ENCODE data around the gene LAG3. TPM values are rescaled to one million over a fixed set of nuclear protein-coding genes. Genes with fewer than 3 reads are reported as not detected.

The LAG3 gene
- total RNA-seq, 4 donors from 2014 or later = 0.60 to 1.4 TPM; not detected in 2

DNA sequence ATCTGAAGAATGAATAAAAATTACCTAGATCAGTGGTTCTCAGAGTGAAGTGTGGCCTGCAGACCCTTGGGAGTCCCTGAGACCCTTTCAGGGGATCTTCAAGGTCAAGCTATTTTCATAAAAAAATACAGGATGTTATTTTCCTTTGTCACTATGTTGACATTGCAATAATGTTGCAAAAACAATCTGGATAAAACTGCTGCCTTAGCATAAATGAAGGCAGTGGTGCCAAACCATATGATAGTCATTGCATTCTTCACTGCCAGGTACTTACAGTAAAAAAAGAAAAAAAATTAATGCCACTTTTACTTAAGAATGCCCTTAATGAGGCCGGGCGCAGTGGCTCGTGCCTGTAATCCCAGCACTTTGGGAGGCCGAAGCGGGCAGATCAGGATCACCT, 15.0 kb downstream of the LAG3 start:
- TF ChIP-seq POLR2AphosphoS5 (IDR thresholded peaks at IDR 0.05) = no peak
- Histone ChIP-seq H3K9me3 (no peaks in the 10 kb centered on the region), H3K27ac (no peak overlapping the region), H3K36me3 (no peaks in the 10 kb centered on the region), H3K4me3 (no peak overlapping the region), H3K27me3 (no peaks in the 10 kb centered on the region), H3K4me1 (no peaks in the 10 kb centered on the region)
- DNase-seq (ENCODE audit: low spot score in 2 of 2) = no peak
- 92% methylated on average over 5 of the region's 5 CpGs for WGBS

DNA sequence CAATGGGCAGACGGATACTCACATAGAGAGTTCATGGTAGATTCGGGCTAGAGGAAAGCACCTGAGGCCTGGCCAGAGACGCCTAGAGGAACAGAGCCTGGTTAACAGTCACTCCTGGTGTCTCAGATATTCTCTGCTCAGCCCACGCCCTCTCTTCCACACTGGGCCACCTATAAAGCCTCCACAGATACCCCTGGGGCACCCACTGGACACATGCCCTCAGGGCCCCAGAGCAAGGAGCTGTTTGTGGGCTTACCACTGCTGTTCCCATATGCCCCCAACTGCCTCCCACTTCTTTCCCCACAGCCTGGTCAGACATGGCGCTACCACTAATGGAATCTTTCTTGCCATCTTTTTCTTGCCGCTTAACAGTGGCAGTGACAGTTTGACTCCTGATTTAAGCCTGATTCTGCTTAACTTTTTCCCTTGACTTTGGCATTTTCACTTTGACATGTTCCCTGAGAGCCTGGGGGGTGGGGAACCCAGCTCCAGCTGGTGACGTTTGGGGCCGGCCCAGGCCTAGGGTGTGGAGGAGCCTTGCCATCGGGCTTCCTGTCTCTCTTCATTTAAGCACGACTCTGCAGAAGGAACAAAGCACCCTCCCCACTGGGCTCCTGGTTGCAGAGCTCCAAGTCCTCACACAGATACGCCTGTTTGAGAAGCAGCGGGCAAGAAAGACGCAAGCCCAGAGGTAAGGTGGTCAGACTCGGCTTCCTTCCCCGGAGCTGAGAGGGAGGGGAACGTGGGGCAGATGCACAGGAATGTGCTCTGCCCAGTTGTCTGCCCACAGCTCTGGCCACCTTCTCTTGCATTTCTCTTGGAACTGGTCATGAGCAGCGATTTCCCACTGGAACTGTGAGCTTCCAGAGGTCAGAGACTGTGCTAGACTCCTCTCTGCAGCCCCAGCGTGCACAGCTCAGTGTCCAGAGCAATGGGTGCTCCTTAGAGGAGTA, 16.9 kb downstream of the LAG3 start, which contains the start of gene CD4:
CD4 (plus strand) TSS at position 557 of the 953 bp plus-strand sequence. CDS start 10,611 bp downstream, outside the sequence.
- no peaks in the 10 kb centered on the region for H3K4me1 ChIP-seq
- no peaks in the 10 kb centered on the region for H3K27me3 ChIP-seq
- H3K27ac ChIP-seq = peak within 1 kb of the TSS; percentile 56
- peak in 1 of 2 donors; percentile 33 for TF ChIP-seq POLR2A (IDR thresholded peaks at IDR 0.05)
- no peak for TF ChIP-seq EP300 (IDR thresholded peaks at IDR 0.05)
- TF ChIP-seq, protein P1, sequence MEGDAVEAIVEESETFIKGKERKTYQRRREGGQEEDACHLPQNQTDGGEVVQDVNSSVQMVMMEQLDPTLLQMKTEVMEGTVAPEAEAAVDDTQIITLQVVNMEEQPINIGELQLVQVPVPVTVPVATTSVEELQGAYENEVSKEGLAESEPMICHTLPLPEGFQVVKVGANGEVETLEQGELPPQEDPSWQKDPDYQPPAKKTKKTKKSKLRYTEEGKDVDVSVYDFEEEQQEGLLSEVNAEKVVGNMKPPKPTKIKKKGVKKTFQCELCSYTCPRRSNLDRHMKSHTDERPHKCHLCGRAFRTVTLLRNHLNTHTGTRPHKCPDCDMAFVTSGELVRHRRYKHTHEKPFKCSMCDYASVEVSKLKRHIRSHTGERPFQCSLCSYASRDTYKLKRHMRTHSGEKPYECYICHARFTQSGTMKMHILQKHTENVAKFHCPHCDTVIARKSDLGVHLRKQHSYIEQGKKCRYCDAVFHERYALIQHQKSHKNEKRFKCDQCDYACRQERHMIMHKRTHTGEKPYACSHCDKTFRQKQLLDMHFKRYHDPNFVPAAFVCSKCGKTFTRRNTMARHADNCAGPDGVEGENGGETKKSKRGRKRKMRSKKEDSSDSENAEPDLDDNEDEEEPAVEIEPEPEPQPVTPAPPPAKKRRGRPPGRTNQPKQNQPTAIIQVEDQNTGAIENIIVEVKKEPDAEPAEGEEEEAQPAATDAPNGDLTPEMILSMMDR (IDR thresholded peaks at IDR 0.05) = no peak
- TF ChIP-seq POLR2AphosphoS5 (IDR thresholded peaks at IDR 0.05) = no peak
- H3K36me3 ChIP-seq = no peaks in the 10 kb centered on the region
- H3K9me3 ChIP-seq = no peaks in the 10 kb centered on the region
- 63% methylated on average over 18 of the region's 18 CpGs for WGBS
- H3K4me3 ChIP-seq = peak within 1 kb of the TSS; percentile 34
- DNase-seq (ENCODE audit: low spot score in 2 of 2) = no peak

DNA sequence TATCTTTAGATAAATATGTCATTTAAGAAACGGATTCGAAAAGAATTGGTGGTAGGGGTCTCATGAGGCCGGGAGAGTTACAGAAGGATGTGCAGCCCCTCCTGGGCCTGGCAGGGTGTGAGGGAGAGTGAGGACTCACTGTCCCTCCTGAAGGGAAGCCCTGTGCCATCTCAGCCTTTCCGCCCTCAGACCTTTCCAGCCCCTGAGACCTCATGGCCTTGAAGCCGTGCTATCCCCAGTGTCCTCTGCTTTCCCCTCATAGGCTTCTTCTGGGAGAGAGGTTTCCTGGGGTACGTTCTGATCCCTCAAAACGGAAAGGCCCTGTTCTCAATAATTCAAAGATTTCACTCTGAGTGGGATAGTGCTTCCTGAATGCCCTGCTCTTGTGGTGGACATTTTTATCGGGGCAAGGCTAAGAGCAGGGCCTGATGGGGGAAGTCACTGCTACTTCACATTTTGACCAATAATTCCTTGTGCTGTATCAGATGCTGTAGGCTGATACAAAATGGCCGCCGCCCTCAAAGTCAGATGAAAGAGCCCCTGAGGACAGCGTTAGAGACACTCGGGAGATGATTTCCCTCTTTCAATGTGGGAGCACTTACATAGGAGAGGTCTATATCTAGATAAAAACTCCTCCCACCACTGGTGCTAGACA, 18.3 kb downstream of the LAG3 start:
- no peaks in the 10 kb centered on the region for H3K27me3 ChIP-seq
- no peak for TF ChIP-seq EP300 (IDR thresholded peaks at IDR 0.05)
- no peak for TF ChIP-seq POLR2AphosphoS5 (IDR thresholded peaks at IDR 0.05)
- TF ChIP-seq, protein P1 (IDR thresholded peaks at IDR 0.05) = no peak
- TF ChIP-seq POLR2A (IDR thresholded peaks at IDR 0.05) = no peak

DNA sequence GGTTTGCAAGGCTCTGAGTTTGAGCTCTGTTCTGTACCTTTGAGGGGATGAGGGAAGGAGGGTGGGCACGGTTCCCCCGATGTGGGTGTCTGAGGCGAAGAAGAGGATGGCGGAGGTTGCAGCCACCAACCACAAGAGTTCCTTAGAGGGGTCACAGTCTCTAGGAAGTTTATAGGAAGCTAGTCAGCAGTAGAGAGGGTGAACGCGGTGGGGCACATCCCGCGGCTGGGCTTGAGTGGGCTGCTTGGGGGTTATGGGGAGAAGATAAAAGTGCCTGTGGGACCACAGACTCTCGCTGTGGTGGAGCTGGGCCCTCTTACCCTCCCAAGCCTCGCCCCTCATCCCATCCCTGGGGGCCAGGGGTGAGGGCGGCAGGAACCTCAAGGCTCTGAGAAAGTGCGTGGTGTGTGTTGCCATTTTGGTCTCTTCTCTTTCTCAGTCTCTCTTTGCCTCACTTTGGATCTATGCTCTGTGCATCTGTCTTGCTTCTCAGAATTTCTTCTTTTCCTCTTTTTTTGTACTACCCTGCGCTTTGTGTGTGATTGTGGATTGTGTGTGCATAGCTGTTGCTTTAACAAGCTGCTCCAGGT, 19.7 kb downstream of the LAG3 start:
- Histone ChIP-seq H3K36me3 (no peaks in the 10 kb centered on the region), H3K4me1 (no peaks in the 10 kb centered on the region), H3K9me3 (no peaks in the 10 kb centered on the region), H3K4me3 (peak overlapping the region; percentile 16), H3K27ac (peak overlapping the region; percentile 45), H3K27me3 (no peaks in the 10 kb centered on the region)
- DNase-seq (ENCODE audit: low spot score in 2 of 2) = no peak
- 72% methylated on average over 13 of the region's 13 CpGs for WGBS
- TF ChIP-seq EP300 (IDR thresholded peaks at IDR 0.05) = no peak
- TF ChIP-seq, protein P1 (IDR thresholded peaks at IDR 0.05) = no peak
- TF ChIP-seq POLR2A (IDR thresholded peaks at IDR 0.05) = no peak
- no peak for TF ChIP-seq POLR2AphosphoS5 (IDR thresholded peaks at IDR 0.05)

More for the DNA sequence above, 18.3 kb downstream of the LAG3 start:
- H3K4me3 ChIP-seq = peak overlapping the region; percentile 34
- no peak overlapping the region for H3K27ac ChIP-seq
- no peaks in the 10 kb centered on the region for H3K36me3 ChIP-seq
- H3K9me3 ChIP-seq = no peaks in the 10 kb centered on the region
- 77% methylated on average over 12 of the region's 12 CpGs for WGBS
- H3K4me1 ChIP-seq = no peaks in the 10 kb centered on the region
- DNase-seq (ENCODE audit: low spot score in 2 of 2) = no peak

DNA sequence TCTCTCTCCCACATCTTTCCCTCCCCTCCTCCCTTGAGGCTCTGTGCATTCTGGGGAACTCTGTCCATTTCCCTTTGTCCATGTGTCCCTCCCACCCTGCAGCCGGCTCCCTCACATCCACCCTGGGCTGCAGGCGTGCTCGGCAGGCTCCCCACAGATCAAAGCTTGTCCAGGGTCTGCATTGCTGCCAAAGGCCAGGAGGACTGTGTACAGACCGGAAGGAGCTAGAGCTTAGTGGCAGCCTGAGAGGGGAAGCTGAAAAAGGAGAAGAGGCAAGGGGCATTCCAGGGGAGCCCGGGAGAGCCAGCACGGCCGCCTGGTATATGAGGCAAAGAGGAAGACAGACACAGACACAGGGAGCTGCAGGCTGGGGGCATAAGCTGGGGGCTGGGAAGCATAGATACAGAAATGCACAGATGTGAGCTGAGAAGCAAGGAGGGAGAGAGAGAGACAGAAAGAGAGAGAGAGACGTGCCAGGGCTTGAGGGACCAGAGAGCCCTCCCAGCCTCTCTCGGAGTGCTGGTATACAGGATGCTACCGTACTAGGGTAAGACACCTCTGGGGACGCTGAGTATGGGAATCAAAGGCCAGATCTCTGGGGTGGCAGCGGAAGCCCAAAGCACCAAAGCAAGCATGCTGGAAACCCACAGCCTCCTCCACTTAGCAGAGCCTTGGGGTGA, 20.3 kb downstream of the LAG3 start:
- no peak for TF ChIP-seq POLR2AphosphoS5 (IDR thresholded peaks at IDR 0.05)
- H3K36me3 ChIP-seq = no peaks in the 10 kb centered on the region
- peak overlapping the region; percentile 45 for H3K27ac ChIP-seq
- H3K9me3 ChIP-seq = no peaks in the 10 kb centered on the region
- no peaks in the 10 kb centered on the region for H3K27me3 ChIP-seq
- peak overlapping the region; percentile 16 for H3K4me3 ChIP-seq
- no peaks in the 10 kb centered on the region for H3K4me1 ChIP-seq
- no peak for DNase-seq (ENCODE audit: low spot score in 2 of 2)
- WGBS = 36% methylated on average over 12 of the region's 12 CpGs
